HFF-Myc (cell line): ENCODE results near the gene GAK.

Experiments
- DNase-seq: peaks from one replicate; pipeline ENCODE4 v3.0.0-alpha.2; 2011; ENCODE audit warnings: low read depth; ENCODE audit errors: extremely low read depth
- H3K4me3 ChIP-seq: replicated peaks from 2 replicates; pipeline ENCODE4 v1.5.1; 2011; ENCODE audit warnings: low read depth, mild to moderate bottlenecking, control low read depth, low read length
- TF ChIP-seq, protein P1 (sequence below): IDR thresholded peaks from 2 replicates; pipeline ENCODE4 v1.5.1; 2012; ENCODE audit warnings: mild to moderate bottlenecking, low read depth, low read length, control low read depth; ENCODE audit errors: missing control alignments

The GAK gene

DNA sequence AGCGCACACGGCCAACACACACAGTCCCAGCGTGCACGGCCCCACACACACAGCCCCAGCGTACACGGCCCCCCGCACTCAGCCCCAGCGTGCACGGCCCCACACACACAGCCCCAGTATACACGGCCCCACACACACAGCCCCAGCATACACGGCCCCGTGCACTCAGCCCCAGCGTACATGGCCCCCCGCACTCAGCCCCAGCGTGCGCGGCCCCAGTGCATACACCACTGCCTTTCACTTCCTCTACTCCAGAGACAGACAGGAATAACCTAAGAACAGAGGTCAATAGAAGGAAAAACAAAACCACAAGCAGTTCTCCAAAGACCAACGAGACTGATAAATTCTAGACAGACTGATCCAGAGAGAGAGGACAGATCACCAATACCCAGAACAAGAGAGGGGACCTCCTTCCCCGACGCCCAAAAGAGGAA lies 17.1 kb downstream of the GAK start:
- TF ChIP-seq, protein P1, sequence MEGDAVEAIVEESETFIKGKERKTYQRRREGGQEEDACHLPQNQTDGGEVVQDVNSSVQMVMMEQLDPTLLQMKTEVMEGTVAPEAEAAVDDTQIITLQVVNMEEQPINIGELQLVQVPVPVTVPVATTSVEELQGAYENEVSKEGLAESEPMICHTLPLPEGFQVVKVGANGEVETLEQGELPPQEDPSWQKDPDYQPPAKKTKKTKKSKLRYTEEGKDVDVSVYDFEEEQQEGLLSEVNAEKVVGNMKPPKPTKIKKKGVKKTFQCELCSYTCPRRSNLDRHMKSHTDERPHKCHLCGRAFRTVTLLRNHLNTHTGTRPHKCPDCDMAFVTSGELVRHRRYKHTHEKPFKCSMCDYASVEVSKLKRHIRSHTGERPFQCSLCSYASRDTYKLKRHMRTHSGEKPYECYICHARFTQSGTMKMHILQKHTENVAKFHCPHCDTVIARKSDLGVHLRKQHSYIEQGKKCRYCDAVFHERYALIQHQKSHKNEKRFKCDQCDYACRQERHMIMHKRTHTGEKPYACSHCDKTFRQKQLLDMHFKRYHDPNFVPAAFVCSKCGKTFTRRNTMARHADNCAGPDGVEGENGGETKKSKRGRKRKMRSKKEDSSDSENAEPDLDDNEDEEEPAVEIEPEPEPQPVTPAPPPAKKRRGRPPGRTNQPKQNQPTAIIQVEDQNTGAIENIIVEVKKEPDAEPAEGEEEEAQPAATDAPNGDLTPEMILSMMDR, result no peak
- no peak overlapping the region for H3K4me3 ChIP-seq
- DNase-seq, result no peak

DNA sequence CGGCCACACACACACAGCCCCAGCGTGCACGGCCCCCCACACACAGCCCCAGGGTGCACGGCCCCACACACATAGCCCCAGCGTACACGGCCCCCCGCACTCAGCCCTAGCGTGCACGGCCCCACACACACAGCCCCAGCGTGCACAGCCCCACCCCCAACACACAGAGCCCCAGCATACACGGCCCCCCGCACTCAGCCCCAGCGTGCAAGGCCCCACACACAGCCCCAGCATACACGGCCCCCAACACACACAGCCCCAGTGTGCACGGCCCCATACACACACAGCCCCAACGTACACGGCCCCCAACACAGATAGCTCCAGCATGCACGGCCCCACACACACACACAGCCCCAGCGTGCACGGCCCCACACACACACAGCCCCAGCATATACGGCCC lies 17.6 kb downstream of the GAK start:
- H3K4me3 ChIP-seq, result no peak overlapping the region
- DNase-seq, result no peak
- TF ChIP-seq, protein P1, result no peak

DNA sequence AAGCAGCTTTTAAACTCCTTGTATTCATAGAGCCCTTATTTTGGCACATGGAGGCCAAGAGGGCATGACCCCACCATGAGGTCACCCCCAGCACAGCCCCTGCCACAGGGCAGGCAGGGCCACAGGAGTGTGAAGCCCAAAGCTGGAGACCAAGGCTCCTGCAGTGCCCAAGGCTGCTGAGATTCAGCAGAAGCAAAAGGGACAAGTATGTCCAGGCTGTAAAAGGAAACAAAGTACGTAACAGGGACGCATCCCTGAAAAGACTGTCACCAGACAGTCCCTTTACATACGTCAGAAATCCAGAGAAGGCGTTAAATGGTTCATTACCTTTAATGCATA lies 18.9 kb downstream of the GAK start:
- no peak overlapping the region for H3K4me3 ChIP-seq
- TF ChIP-seq, protein P1, result no peak
- no peak for DNase-seq

DNA sequence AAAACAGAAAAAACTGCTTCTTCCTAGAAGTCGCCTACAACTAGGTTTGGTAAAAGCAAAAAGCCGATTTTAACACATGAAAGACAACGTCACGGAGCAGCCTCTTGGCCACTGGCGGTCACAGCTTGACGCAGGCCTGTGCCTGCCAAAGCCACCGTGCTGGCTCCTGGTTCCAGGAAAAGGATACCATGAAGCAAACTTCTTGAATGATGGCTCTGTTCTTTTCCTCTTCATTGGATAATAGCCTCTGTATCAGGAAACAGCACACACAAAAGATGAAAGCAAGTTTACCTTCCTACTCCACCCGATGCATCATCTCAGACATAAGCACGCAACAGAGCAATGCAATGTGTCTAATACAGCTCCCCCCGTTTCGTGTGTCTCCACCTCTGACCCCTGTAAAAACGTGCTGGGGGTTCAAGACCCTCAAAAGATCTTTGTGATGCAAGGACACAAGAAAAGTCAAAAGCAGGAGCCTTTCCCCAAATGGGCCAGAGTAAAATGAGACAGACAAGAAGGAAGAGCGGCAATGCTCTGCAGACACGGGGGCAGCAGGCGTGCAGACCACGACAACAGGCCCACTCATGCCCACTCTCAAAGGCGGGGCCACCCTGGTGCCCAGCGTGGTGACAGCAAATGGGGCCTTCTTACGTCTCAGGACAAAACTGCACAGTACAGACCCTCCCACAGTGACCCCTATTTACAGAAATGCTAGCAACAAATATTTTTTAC lies 19.4 kb downstream of the GAK start:
- no peak overlapping the region for H3K4me3 ChIP-seq
- no peak for DNase-seq
- TF ChIP-seq, protein P1, result no peak

DNA sequence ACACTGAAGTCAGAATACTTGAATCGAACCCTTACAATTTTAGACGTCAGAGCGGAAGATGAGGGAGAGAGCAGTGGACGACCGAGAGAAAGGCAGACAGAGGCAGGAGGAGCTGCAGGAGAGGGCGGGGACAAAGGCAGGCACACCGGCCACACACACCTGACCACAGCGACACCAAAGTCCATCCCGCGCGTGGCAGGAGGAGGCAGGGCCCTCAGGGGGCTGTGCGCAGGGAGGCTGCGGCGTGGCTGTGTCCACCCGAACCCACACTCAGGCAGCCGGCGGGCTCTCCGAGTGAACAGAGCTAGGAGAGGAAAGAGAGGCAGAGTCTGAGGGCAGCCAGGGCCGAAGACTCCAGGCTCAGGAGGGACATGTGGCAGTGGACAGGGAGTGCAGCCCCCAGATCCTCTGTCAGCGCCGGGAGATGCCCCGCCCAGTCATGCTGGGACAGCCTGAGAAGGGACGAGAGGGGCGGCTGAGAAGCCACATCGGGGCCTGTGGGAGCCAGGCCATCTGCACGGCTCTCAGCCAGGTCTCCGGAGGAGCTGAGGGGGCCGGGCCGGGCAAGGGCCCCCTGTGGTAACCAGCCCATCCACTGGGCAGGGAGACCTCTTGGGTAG lies 20.1 kb downstream of the GAK start:
- no peak for DNase-seq
- H3K4me3 ChIP-seq, result no peak overlapping the region
- TF ChIP-seq, protein P1, result no peak

DNA sequence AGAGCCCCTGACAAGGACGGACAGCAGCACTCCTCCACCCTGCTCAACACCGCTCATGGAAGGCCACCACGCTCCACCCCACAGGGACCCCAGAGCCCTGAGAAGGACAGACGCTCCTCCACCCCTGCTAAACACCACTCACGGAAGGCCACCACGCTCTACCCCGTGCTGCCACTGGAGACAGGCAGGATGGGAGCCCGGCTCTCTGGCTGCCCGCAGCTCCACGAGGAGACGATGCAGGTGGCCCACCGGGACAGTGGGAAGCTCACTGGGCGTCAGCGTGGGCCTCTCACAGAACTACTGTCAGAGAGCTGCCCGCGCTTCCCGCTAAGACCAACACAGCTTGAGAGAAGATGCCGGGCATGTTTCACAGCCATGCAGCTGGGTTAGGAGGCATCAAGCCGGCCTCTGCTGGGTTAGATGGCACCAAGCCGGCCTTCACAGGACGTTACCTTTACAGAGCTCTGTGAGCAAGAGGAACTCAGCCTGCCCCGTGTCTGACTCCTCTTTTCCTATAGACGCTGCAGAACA lies 20.8 kb downstream of the GAK start:
- no peak overlapping the region for H3K4me3 ChIP-seq
- TF ChIP-seq, protein P1, result no peak
- DNase-seq, result no peak
